Motor neuron (in vitro differentiated cells): ENCODE results near the gene RNF212. TPM values are rescaled to one million over a fixed set of nuclear protein-coding genes. Genes with fewer than 3 reads are reported as not detected.
"Not testable (repeated sequence)": the region's sequence is repeated elsewhere in the genome, so short reads cannot be mapped to it uniquely, and the experiment has no call there.

Experiments used
- ATAC-seq, 8 experiments: fragments of 200-7000 bp; cut with Tn5 transposase; replicated peaks in 6 of 8; 2 replicates each; pipeline ENCODE4 v1.8.0; 2021; ENCODE audit warnings: mild to moderate bottlenecking in 8 of 8, moderate library complexity in 8 of 8
- H3K27ac ChIP-seq, 2 donors: fragments of 250-450 bp; sonication (Bioruptor Pico); 2 replicates each; pipeline ENCODE4 v1.9.0; 2021; ENCODE audit warnings: antibody characterized with exemption in 2 of 2, mild to moderate bottlenecking in 2 of 2, moderate library complexity in 1 of 2
- H3K4me1 ChIP-seq, 2 donors: fragments of 250-450 bp; sonication (Bioruptor Pico); replicated peaks in 1 of 2; 2 replicates each; pipeline ENCODE4 v1.6.1; 2021; ENCODE audit warnings: antibody characterized with exemption in 2 of 2, mild to moderate bottlenecking in 2 of 2, moderate library complexity in 1 of 2
- H3K4me3 ChIP-seq, 5 donors: fragments of 250-450 bp; sonication (Bioruptor Pico); 2 replicates each; pipeline ENCODE4 v1.9.0; 2021; ENCODE audit warnings: antibody characterized with exemption in 5 of 5, mild to moderate bottlenecking in 5 of 5, moderate library complexity in 4 of 5
- WGBS, 10 experiments: fragments of 450-650 bp; shearing (Covaris generic); methylation state at CpG; one replicate each; pipeline ENCODE4 v1.0.0; 2022; 5-methylcytosine and 5-hydroxymethylcytosine counted together
- in situ Hi-C, 9 experiments: fragments of 400-800 bp; cut with MboI; loops; one replicate each; pipeline ENCODE4 v1.15.0; 2021; ENCODE audit warnings: low sequenced_read_pairs in 9 of 9, low pct_unique_long_range_greater_than_20kb in 2 of 9; ENCODE audit not compliant: unreplicated experiment in 9 of 9
- total RNA-seq, 8 experiments: library from RNA; unstranded; fragments of 300-600 nt; gene quantifications; 2 replicates each; pipeline versions ENCODE4 v1.2.3 to v1.2.4, GENCODE V29; 2022

RNF212 gene
- total RNA-seq, 8 experiments from 2014 or later: 0.70 to 9.4 (median 4.8) TPM

GRCh38 chr4:1047106-1047975 is 66.0 kb downstream of the RNF212 start:
- 53 to 96% (median 86%) methylated on average over 1 to 20 of the region's 41 CpGs; no CpG with 5 or more reads in 4 of the 10 experiments for WGBS, 10 experiments
- ATAC-seq: peak in 1 of 8 experiments; percentile 1
- H3K4me1 ChIP-seq: peaks cover 25 to 29% of the 10 kb centered on the region in 2 donors
- H3K27ac ChIP-seq: no peak overlapping the region
- in situ Hi-C loops: no loop called here
- H3K4me3 ChIP-seq: no peak overlapping the region

GRCh38 chr4:1046581-1047011 is 66.8 kb downstream of the RNF212 start:
- ATAC-seq: peak in 3 of 8 experiments; percentile 1 to 11 (median 2)
- H3K4me1 ChIP-seq: peaks cover 29 to 30% of the 10 kb centered on the region in 2 donors
- H3K27ac ChIP-seq, in situ Hi-C loops, H3K4me3 ChIP-seq: not testable (repeated sequence)
- WGBS, 10 experiments: 13 to 40% (median 20%) methylated on average over 1 to 4 of the region's 29 CpGs; no CpG with 5 or more reads in 7 of the 10 experiments

GRCh38 chr4:1045595-1046201 is 67.7 kb downstream of the RNF212 start:
- Histone ChIP-seq H3K27ac (no peak overlapping the region), H3K4me3 (peak overlapping the region in 1 of 5 donors; percentile 30), H3K4me1 (peaks cover 37 to 39% of the 10 kb centered on the region in 2 donors)
- 0 to 5% methylated on average over 2 to 4 of the region's 36 CpGs; no CpG with 5 or more reads in 8 of the 10 experiments for WGBS, 10 experiments
- no peak for ATAC-seq
- in situ Hi-C loops: no loop called here

- H3K4me1 ChIP-seq: peaks cover 39 to 44% of the 10 kb centered on the region in 2 donors
- in situ Hi-C loops: no loop called here
- 46 to 88% (median 80%) methylated on average over 1 to 4 of the region's 14 CpGs; no CpG with 5 or more reads in 7 of the 10 experiments for WGBS, 10 experiments
- peak overlapping the region in 1 of 5 donors; percentile 30 for H3K4me3 ChIP-seq
- H3K27ac ChIP-seq: no peak overlapping the region
- no peak for ATAC-seq
Observed at GRCh38 chr4:1045193-1045594, 68.2 kb downstream of the RNF212 start.

GRCh38 chr4:1044469-1045192 is 68.7 kb downstream of the RNF212 start:
- Histone ChIP-seq H3K27ac (no peak overlapping the region), H3K4me1 (peaks cover 40 to 46% of the 10 kb centered on the region in 2 donors), H3K4me3 (no peak overlapping the region)
- in situ Hi-C loops: no loop called here
- ATAC-seq: no peak
- 60 to 100% (median 88%) methylated on average over 1 to 8 of the region's 12 CpGs; no CpG with 5 or more reads in 2 of the 10 experiments for WGBS, 10 experiments

GRCh38 chr4:1043651-1044468 is 69.5 kb downstream of the RNF212 start:
- peaks cover 43 to 54% of the 10 kb centered on the region in 2 donors for H3K4me1 ChIP-seq
- in situ Hi-C loops: no loop called here
- peak overlapping the region in 1 of 2 donors; percentile 50 for H3K27ac ChIP-seq
- peak; percentile 40 to 92 (median 90) for ATAC-seq
- WGBS, 10 experiments: 0 to 83% (median 67%) methylated on average over 1 to 9 of the region's 36 CpGs; no CpG with 5 or more reads in 5 of the 10 experiments
- H3K4me3 ChIP-seq: no peak overlapping the region

- Histone ChIP-seq H3K4me3 (no peak overlapping the region), H3K4me1 (peaks cover 44 to 59% of the 10 kb centered on the region in 2 donors), H3K27ac (peak overlapping the region in 1 of 2 donors; percentile 50)
- in situ Hi-C loops: no loop called here
- WGBS, 10 experiments: no CpG with 5 or more reads among the region's 7 CpGs
- ATAC-seq: no peak
Observed at GRCh38 chr4:1043162-1043561, 70.2 kb downstream of the RNF212 start.

GRCh38 chr4:1042352-1043055 is 70.9 kb downstream of the RNF212 start:
- Histone ChIP-seq H3K4me1 (peaks cover 45 to 63% of the 10 kb centered on the region in 2 donors), H3K27ac (no peak overlapping the region), H3K4me3 (no peak overlapping the region)
- no CpG with 5 or more reads among the region's 17 CpGs for WGBS, 10 experiments
- no peak for ATAC-seq
- in situ Hi-C loops: no loop called here

GRCh38 chr4:1041936-1042330 is 71.4 kb downstream of the RNF212 start:
- peaks cover 49 to 69% of the 10 kb centered on the region in 2 donors for H3K4me1 ChIP-seq
- WGBS, 10 experiments: 30 to 50% methylated on average over 1 to 2 of the region's 8 CpGs; no CpG with 5 or more reads in 8 of the 10 experiments
- no peak for ATAC-seq
- no peak overlapping the region for H3K4me3 ChIP-seq
- in situ Hi-C loops: no loop called here
- peak overlapping the region in 1 of 2 donors; percentile 23 for H3K27ac ChIP-seq

- H3K4me3 ChIP-seq: no peak overlapping the region
- peak in 6 of 8 experiments; percentile 0 to 19 (median 8) for ATAC-seq
- 8 to 83% (median 44%) methylated on average over 2 to 11 of the region's 36 CpGs; no CpG with 5 or more reads in 3 of the 10 experiments for whole genome bisulfite sequencing, 10 experiments
- peak overlapping the region in 1 of 2 donors; percentile 23 for H3K27ac ChIP-seq
- peaks cover 55 to 75% of the 10 kb centered on the region in 2 donors for H3K4me1 ChIP-seq
- in situ Hi-C loops: no loop called here
Observed at GRCh38 chr4:1041147-1041935, 72.0 kb downstream of the RNF212 start.
